Measurements from ENCODE around the gene PAX7.

- no peak for TF ChIP-seq CTCF (IDR thresholded peaks at IDR 0.05)
- TF ChIP-seq POLR2A (IDR thresholded peaks at IDR 0.05) = no peak
Observed at GRCh38 chr1:18786149-18786548, 155.5 kb downstream of the PAX7 start.
